HepG2 (cell line): ENCODE measurements around the gene NCAPD2. TPM values are rescaled to one million over a fixed set of nuclear protein-coding genes. Genes with fewer than 3 reads are reported as not detected.

ENCODE experiments used
- BORCS8-MEF2B ChIP-seq: sonication (generic); formaldehyde crosslinking; IDR thresholded peaks from 2 replicates; pipeline ENCODE4 v1.8.0; 2022; ENCODE audit warnings: mild to moderate bottlenecking, missing genetic modification reagents
- BRF2 ChIP-seq: sonication (generic); formaldehyde crosslinking; IDR thresholded peaks from 2 replicates; pipeline ENCODE4 v1.8.1; 2022; ENCODE audit warnings: mild to moderate bottlenecking, missing genetic modification reagents
- DMAP1 ChIP-seq: IDR thresholded peaks from 2 replicates; pipeline ENCODE4 v1.6.1; 2016
- ETV5 ChIP-seq: IDR thresholded peaks from 2 replicates; pipeline ENCODE4 v1.6.1; 2018; ENCODE audit warnings: missing biosample characterization, missing genetic modification reagents, inconsistent platforms, borderline replicate concordance
- GTF2F1 ChIP-seq: fragments of 150-350 bp; IDR thresholded peaks from 2 replicates; pipeline ENCODE4 v1.6.1; 2014; ENCODE audit warnings: low read length
- HIC2 ChIP-seq: sonication (generic); formaldehyde crosslinking; IDR thresholded peaks from 2 replicates; pipeline ENCODE4 v1.9.0; 2022; ENCODE audit warnings: low read depth, missing genetic modification reagents
- IKZF4 ChIP-seq: sonication (generic); formaldehyde crosslinking; IDR thresholded peaks from 2 replicates; pipeline ENCODE4 v1.5.1; 2020; ENCODE audit warnings: borderline replicate concordance, mild to moderate bottlenecking, low read depth, missing genetic modification reagents; ENCODE audit errors: not compliant biosample characterization
- KLF6 ChIP-seq: IDR thresholded peaks from 2 replicates; pipeline ENCODE4 v1.8.0; 2016; ENCODE audit warnings: missing biosample characterization, missing genetic modification reagents
- RARA ChIP-seq: IDR thresholded peaks from 2 replicates; pipeline ENCODE4 v1.6.1; 2016; ENCODE audit warnings: missing genetic modification reagents, missing compliant biosample characterization
- RBFOX2 ChIP-seq: fragments of 200-400 bp; formaldehyde crosslinking; IDR thresholded peaks from 2 replicates; pipeline ENCODE4 v1.6.1; 2017; ENCODE audit warnings: low read depth, mild to moderate bottlenecking, low read length
- SIX1 ChIP-seq: sonication (generic); formaldehyde crosslinking; IDR thresholded peaks from 2 replicates; pipeline ENCODE4 v1.4.0; 2020; ENCODE audit warnings: missing genetic modification reagents, borderline replicate concordance
- ZBTB20 ChIP-seq: sonication (generic); formaldehyde crosslinking; IDR thresholded peaks from 2 replicates; pipeline ENCODE4 v1.8.1; 2023; ENCODE audit warnings: missing genetic modification reagents, low read depth, mild to moderate bottlenecking, borderline replicate concordance
- ZNF766 ChIP-seq: sonication (generic); formaldehyde crosslinking; IDR thresholded peaks from 2 replicates; pipeline ENCODE4 v1.5.0; 2020; ENCODE audit warnings: missing genetic modification reagents, borderline replicate concordance
- ZSCAN30 ChIP-seq: sonication (generic); formaldehyde crosslinking; IDR thresholded peaks from 2 replicates; pipeline ENCODE4 v1.5.0; 2020; ENCODE audit warnings: mild to moderate bottlenecking, missing genetic modification reagents
- polyA plus RNA-seq, 8 experiments: library from polyadenylated mRNA; depleted of rRNA in 3 of 8; stranded (reverse) in 7 of 8; unstranded in 1 of 8; fragments of >200 nt; fragmentation: Illumina TruSeq in 4 of 8; extraction: Trizol in 4 of 8; gene quantifications; 2 replicates each; pipeline versions ENCODE4 v1.2.1 to v1.2.3, GENCODE V29; 2011 to 2016; ENCODE audit warnings: low read depth in 4 of 8, missing spikeins in 1 of 8, mixed read lengths in 1 of 8; ENCODE audit not compliant: insufficient read depth in 1 of 8
- total RNA-seq, 5 experiments: library from RNA; depleted of rRNA; stranded (reverse); fragments of >200 nt; fragmentation: Illumina TruSeq; extraction: Trizol; gene quantifications; 2 replicates each; pipeline ENCODE4 v1.2.3, GENCODE V29; 2016; ENCODE audit warnings: low read depth in 1 of 5
- TF ChIP-seq, protein P1 (sequence below): sonication (generic); formaldehyde crosslinking; IDR thresholded peaks from 2 replicates; pipeline ENCODE4 v1.4.0; 2020; ENCODE audit warnings: mild to moderate bottlenecking, missing genetic modification reagents
- TF ChIP-seq, protein P2 (sequence below): sonication (generic); formaldehyde crosslinking; IDR thresholded peaks from 2 replicates; pipeline ENCODE4 v1.4.0; 2020; ENCODE audit warnings: missing genetic modification reagents
- TF ChIP-seq, protein P3 (sequence below): sonication (generic); formaldehyde crosslinking; IDR thresholded peaks from 2 replicates; pipeline ENCODE4 v1.4.0; 2020; ENCODE audit warnings: missing genetic modification reagents, borderline replicate concordance

The NCAPD2 gene
- total and polyA plus RNA-seq, 2 of the 13 experiments (the other 11 are each of a cell fraction or from before 2014, with no cell fraction given): 51.1 to 65.6 TPM

DNA sequence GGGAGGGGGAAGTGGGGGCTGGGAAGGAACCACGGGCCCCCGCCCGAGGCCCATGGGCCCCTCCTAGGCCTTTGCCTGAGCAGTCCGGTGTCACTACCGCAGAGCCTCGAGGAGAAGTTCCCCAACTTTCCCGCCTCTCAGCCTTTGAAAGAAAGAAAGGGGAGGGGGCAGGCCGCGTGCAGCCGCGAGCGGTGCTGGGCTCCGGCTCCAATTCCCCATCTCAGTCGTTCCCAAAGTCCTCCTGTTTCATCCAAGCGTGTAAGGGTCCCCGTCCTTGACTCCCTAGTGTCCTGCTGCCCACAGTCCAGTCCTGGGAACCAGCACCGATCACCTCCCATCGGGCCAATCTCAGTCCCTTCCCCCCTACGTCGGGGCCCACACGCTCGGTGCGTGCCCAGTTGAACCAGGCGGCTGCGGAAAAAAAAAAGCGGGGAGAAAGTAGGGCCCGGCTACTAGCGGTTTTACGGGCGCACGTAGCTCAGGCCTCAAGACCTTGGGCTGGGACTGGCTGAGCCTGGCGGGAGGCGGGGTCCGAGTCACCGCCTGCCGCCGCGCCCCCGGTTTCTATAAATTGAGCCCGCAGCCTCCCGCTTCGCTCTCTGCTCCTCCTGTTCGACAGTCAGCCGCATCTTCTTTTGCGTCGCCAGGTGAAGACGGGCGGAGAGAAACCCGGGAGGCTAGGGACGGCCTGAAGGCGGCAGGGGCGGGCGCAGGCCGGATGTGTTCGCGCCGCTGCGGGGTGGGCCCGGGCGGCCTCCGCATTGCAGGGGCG lies 40.2 kb downstream of the NCAPD2 start, which contains the start of gene GAPDH (continued):
- TF ChIP-seq, protein P1, sequence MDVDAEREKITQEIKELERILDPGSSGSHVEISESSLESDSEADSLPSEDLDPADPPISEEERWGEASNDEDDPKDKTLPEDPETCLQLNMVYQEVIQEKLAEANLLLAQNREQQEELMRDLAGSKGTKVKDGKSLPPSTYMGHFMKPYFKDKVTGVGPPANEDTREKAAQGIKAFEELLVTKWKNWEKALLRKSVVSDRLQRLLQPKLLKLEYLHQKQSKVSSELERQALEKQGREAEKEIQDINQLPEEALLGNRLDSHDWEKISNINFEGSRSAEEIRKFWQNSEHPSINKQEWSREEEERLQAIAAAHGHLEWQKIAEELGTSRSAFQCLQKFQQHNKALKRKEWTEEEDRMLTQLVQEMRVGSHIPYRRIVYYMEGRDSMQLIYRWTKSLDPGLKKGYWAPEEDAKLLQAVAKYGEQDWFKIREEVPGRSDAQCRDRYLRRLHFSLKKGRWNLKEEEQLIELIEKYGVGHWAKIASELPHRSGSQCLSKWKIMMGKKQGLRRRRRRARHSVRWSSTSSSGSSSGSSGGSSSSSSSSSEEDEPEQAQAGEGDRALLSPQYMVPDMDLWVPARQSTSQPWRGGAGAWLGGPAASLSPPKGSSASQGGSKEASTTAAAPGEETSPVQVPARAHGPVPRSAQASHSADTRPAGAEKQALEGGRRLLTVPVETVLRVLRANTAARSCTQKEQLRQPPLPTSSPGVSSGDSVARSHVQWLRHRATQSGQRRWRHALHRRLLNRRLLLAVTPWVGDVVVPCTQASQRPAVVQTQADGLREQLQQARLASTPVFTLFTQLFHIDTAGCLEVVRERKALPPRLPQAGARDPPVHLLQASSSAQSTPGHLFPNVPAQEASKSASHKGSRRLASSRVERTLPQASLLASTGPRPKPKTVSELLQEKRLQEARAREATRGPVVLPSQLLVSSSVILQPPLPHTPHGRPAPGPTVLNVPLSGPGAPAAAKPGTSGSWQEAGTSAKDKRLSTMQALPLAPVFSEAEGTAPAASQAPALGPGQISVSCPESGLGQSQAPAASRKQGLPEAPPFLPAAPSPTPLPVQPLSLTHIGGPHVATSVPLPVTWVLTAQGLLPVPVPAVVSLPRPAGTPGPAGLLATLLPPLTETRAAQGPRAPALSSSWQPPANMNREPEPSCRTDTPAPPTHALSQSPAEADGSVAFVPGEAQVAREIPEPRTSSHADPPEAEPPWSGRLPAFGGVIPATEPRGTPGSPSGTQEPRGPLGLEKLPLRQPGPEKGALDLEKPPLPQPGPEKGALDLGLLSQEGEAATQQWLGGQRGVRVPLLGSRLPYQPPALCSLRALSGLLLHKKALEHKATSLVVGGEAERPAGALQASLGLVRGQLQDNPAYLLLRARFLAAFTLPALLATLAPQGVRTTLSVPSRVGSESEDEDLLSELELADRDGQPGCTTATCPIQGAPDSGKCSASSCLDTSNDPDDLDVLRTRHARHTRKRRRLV (CRISPR knock-in tag): no peak; the same call in 1 of the 2 replicates
- TF ChIP-seq GTF2F1 (peak; percentile 94), ZNF766 (CRISPR knock-in tag) (peak; percentile 67; the same call in 1 of the 2 replicates), HIC2 (no peak), SIX1 (CRISPR knock-in tag) (no peak; the same call in 1 of the 2 replicates), KLF6 (CRISPR knock-in tag) (peak; percentile 61), RARA (CRISPR knock-in tag) (peak; percentile 26; the same call in 1 of the 2 replicates), ZSCAN30 (CRISPR knock-in tag) (peak; percentile 32; the same call in 1 of the 2 replicates), BRF2 (CRISPR knock-in tag) (peak; percentile 30), BORCS8-MEF2B (CRISPR knock-in tag) (peak; percentile 78), ZBTB20 (CRISPR knock-in tag) (0 out of 2 replicates have a peak, but pooled peaks have one; percentile 8), RBFOX2 (peak; percentile 97), IKZF4 (CRISPR knock-in tag) (peak; percentile 56), DMAP1 (CRISPR knock-in tag) (peak; percentile 60; the same call in 1 of the 2 replicates), ETV5 (CRISPR knock-in tag) (peak; percentile 66; the same call in 1 of the 2 replicates)
- TF ChIP-seq, protein P2, sequence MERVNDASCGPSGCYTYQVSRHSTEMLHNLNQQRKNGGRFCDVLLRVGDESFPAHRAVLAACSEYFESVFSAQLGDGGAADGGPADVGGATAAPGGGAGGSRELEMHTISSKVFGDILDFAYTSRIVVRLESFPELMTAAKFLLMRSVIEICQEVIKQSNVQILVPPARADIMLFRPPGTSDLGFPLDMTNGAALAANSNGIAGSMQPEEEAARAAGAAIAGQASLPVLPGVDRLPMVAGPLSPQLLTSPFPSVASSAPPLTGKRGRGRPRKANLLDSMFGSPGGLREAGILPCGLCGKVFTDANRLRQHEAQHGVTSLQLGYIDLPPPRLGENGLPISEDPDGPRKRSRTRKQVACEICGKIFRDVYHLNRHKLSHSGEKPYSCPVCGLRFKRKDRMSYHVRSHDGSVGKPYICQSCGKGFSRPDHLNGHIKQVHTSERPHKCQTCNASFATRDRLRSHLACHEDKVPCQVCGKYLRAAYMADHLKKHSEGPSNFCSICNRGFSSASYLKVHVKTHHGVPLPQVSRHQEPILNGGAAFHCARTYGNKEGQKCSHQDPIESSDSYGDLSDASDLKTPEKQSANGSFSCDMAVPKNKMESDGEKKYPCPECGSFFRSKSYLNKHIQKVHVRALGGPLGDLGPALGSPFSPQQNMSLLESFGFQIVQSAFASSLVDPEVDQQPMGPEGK: peak; percentile 95
- TF ChIP-seq, protein P3, sequence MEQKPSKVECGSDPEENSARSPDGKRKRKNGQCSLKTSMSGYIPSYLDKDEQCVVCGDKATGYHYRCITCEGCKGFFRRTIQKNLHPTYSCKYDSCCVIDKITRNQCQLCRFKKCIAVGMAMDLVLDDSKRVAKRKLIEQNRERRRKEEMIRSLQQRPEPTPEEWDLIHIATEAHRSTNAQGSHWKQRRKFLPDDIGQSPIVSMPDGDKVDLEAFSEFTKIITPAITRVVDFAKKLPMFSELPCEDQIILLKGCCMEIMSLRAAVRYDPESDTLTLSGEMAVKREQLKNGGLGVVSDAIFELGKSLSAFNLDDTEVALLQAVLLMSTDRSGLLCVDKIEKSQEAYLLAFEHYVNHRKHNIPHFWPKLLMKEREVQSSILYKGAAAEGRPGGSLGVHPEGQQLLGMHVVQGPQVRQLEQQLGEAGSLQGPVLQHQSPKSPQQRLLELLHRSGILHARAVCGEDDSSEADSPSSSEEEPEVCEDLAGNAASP: 0 out of 2 replicates have a peak, but pooled peaks have one; percentile 12
